GM04503 (cell line): Measurements from ENCODE around the gene CNTNAP5.
A peak's percentile ranks its signal among the peaks of the same experiment; 100 is the strongest.

Experiments used
- DNase-seq: peaks from one replicate; pipeline ENCODE4 v3.0.0-alpha.2; 2012; ENCODE audit warnings: low read depth

CNTNAP5 gene

DNA sequence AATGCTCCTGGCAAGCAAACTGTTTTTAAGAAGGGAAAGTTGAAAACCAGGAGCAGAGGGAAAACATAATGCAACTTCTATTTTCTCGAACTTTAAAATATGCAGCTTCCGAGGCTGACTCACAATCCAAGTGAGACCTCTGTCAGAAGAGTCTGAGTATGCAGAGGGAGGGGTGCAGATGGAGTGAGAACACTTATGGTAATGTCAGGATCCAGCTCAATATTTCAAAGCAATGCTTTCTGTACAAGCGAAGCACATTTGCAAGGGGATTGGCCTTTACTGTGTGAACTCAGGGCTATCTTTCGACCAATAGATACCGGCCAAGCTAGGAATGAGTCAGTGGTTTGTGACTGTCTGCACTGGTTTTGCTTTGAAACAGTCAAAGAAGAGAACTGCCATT, 242.7 kb downstream of the CNTNAP5 start:
- DNase-seq, result no peak

GRCh38 chr2:124269348-124269747, 244.3 kb downstream of the CNTNAP5 start:
- DNase-seq, result no peak

DNA sequence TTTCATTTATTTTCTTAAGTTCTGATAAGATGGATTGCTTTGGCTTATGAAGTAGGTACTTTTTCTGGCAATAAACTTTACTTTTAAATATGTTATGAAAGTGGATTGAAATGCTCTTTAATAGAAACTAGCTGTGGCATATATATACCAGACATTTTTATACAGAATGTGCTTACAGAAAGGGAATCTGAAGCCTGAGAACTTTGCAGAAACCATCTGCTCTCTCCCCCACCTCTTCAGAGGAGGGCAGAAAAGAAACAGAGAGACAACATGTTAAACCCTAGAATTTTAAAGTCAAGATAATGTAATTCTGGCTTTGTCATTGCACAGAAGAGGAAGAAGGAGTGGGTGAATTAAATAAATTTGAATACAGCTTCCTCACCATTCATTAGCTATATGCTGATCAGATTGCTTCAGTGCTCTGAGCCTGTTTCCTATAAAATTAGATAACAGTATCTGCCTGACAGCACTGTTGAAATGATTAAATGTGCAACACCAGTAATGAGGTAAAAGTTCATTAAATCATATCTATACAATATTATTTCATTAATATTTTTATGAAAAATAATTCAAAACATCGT, 247.3 kb downstream of the CNTNAP5 start:
- no peak for DNase-seq

GRCh38 chr2:124281541-124281940, 256.5 kb downstream of the CNTNAP5 start:
- no peak for DNase-seq

DNA sequence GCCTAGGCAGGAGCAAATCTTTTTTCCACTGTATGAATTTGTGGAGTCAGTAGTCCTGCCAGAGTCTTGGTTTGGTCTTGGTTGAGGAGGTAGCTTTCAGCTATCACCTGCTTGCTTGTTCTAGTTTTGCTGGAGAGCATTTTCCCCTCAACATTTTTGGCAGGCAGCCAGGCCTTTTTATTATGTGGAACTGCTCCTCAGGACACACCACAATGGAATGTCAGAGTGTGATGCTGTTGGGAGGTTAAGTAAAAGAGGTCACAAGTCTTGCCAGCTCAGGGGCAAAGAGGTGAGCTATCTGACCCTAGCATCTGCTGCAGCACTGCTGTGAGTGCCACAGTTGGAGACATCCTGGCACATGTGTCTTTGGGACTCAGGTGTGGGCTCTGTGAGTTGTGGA, 258.0 kb downstream of the CNTNAP5 start:
- peak; percentile 3 for DNase-seq

DNA sequence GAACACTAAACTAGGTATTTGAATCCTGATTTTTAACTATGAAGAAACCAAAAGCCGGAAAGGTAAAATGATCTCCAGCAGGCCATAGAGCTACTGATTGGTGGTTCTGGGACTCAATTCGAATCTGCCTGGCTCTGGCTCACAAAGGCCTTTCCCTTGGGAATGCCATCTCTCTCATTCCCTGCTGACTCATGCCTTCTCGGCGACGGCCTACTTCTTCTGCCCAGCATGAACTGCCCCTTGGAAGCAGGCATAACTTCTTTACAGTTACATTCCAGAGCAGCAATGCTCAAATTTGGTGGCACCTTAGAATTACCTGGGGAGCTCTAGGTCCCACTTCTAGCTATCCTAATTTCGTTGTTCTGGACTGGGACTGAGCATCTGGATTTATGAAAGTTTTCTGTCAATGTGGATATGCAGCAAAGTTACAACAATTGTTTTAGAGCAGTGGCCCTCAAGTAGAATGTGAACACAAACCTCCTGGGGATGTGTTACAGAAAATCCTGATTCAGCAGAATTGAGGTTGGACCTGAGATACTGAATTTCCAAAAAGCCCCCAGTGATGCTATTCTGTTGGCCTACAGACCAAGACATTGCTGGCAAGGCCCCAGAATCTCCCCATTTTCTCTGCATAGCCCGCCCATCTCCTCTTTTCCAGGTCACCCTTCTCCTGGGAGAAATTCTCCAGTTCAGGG, 261.1 kb downstream of the CNTNAP5 start:
- DNase-seq, result peak; percentile 2

DNA sequence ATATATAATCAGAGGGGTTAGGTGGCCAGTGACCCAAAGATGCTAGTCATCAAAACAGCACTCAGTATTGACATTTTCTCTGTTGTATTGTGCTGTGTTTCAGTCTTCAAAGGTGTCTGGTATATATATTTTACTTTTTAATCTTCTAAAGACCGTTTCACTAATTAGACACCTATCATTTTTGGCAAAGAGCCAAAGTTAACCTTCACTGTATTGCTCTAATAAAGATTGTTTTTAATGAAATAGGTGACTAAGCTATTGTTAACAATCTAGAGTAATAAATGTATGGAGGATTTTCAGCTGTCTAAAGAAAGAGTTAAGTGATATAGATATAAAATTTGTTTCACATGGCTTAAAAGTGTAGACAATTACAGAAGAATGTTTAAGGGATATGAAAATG, 264.0 kb downstream of the CNTNAP5 start:
- no peak for DNase-seq

- DNase-seq, result no peak
Observed at GRCh38 chr2:124289615-124290014, 264.5 kb downstream of the CNTNAP5 start.

DNA sequence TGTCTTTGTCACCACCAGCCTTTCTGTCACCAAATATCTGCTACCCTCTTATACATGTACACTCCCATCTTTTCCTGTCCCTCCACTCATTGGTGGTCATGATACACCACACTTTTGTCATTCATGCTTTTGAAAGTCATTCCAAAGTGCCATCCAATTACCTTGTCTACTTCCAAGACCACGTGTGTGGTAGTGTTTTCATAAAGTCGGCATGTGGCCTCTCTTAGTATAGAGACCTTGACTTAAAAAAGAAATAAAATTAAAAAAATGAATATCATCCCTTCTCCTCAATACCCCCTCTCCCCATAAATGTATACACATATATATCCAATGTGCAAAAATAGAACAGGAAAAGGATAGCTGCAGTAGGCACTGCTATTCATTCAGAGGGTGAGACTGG, 271.4 kb downstream of the CNTNAP5 start:
- DNase-seq, result no peak

DNA sequence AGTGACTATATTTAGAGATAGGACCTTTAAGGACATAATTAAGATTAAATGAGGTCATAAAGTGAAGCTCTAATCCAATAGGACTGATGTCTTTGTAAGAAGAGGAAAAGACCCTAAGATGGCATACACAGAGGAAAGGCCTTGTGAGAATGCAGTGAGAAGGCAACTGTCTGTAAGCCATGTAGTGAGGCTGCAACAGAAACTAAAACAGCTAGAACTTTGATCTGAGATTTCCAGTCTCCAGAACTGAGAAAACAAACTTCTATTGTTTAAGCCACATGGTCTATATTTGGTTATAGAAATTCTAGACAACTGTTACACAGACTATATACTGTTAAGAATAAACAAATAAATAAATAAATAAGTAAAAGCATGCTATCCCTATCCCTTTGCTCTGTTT, 276.8 kb downstream of the CNTNAP5 start:
- DNase-seq, result no peak

DNA sequence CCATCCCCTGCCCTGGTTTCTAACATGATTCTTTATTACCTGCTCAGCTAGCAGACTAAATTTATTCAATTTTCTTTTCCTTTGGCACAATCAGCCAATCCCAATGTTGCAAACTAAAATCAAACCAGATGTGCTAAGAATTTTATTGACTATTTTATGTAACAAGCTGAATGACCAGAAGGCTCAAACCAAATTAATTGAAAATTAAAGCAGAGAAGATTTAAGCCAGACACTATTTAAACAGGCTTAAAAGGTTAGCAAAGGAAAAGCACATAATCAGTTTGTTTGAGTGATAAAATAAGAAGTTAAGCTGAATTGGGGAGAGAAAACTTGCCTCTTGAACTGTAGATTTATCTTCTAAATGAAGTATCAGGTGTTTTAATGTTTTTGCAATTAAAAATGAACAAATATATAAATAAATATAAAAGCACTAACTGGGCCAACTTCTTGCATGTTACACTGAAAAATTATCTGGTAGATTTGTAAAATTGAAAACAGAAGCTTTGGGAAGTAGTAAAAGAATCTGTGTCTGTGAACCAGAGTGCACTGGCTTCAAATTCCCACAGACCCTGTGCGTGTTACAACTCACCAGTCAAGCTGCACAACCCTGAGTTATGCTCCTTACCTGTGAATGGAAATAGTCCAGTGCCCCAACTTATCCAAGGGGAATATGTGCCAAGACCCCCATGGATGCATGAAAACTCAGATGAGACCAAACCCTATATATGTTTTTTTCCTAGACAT, 283.4 kb downstream of the CNTNAP5 start:
- DNase-seq, result no peak

DNA sequence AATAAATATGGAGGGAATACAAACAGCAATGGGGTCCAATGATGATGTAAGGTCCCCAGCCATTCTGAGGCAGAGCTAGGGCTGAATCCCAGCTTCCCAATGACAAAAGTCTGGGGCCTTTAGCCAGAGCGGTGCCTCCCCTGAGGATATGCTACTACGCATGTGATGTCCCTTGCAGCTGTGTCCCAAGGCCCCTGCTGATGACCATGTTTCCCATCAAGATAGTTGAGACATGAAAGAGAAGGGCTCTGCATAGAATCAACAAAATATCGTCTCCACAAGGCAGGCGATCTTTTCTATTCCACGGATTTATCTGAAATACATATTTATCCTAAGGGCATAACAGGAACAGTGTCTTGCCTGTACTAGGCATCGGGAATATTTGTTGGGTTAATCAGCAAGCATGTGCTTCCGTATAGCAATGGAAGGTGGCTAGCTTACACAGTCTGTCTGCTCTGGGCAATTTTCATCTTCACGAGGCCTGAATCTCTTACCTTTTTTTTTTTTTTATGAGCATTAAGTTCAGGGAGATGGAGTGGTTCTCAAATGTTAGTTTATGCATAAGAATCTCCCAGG, 284.6 kb downstream of the CNTNAP5 start:
- DNase-seq, result no peak

DNA sequence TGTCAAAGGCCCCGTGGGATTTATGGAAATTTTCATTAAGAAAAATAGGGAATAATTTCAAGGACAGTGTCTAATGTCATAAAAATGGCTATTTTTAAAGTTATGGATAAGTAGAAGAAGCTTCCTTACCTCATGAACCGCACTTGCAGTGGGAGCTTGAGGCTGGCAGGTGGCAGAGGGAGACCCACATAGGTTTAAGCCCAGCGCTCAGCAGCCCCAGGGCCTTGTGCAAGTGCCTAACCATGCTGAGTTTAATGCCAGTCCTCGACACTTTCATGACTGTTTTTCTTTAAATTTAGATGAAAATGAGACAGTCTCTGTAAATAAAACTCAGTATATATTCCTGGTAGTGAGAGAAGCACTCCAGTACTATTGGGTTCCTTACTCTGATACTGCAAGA, 285.6 kb downstream of the CNTNAP5 start:
- no peak for DNase-seq

- no peak for DNase-seq
Observed at GRCh38 chr2:124314084-124314483, 289.0 kb downstream of the CNTNAP5 start.

DNA sequence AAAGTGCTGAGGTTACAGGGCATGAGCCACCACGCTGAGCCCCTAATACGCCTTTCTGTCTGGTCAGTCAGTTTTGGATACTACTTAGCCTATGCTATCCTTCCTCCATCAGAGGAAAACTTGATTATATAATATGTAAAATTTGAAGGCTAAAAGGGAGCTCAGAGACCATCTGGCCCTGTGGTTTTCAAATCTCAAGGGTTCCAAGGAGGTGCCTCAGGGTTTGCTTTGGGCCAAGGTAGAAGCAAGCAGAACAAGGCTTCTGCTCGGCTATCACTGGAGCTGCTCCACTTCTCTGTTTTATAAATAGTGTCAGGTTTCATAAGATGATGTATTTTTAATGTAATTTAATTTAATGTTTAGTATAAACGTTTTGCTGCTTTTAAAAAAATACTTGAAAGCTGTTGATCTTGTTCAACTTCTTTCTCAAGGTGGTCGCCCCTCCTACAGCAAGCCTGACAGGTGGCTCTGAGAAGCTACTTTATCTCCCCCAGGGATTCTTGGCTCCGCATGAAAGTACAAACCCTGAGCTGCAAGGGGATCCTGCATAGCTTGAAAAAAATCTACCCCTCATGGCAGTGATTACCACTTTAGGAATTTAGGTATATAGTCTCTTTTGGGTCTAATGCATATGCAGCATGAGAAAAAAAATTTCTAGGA, 290.3 kb downstream of the CNTNAP5 start:
- DNase-seq, result no peak

- DNase-seq, result no peak
Observed at GRCh38 chr2:124316133-124316532, 291.0 kb downstream of the CNTNAP5 start.

GRCh38 chr2:124316881-124317605, 292.0 kb downstream of the CNTNAP5 start:
- no peak for DNase-seq

- DNase-seq, result no peak
Observed at GRCh38 chr2:124317628-124318027, 292.5 kb downstream of the CNTNAP5 start.

DNA sequence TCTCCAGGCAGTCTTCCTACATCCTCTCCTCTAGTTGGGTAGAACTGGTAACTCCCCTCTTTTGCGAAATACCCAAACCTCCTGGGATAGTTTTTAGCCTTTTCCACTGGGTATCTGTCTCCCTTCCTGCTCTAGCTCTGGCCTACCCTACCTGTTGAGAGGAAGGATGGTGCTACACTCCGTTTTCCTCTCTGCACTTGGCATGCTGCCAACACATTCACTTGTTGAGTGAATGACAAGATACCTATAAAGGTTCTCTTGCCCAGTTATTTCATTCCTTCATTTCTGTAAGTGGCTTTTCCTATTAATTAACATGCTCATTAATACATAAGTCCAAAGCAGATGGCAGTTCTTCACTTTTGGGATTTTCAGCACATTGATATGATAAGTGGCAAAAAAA, 293.8 kb downstream of the CNTNAP5 start:
- DNase-seq, result no peak

GRCh38 chr2:124319577-124319976, 294.5 kb downstream of the CNTNAP5 start:
- no peak for DNase-seq

DNA sequence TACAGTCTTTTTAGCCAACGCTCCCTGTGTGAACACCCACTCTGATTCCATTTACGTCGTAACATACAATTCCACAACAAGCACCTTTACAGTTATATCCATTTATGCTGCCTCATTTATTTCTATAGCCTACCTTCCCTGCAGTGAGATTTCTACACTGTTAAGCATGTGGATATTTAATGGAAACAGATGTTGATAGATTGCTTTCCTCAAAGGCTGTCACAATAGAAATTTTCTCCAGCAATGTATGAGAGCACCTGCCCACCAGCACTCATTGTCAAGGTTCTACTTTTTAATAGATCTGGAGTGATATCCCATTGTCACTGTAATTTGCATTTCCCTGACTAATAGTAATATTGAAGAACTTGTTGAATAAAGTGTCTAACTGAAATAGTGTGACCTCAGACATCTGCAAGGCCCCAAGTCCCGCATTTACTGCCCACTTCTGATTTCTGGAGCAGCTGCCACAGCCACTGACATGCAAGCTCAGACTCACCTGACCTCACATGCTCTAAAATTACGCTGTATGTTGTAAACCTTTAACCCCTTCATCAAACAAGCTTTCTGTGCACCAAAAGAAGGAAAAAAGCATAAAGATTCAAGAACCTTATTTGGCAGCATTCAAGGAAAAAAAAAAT, 295.1 kb downstream of the CNTNAP5 start:
- DNase-seq, result no peak
